Keratinocyte (primary cell): ENCODE results near the gene ABCC3.

ENCODE experiments used
- CTCF ChIP-seq, 3 experiments: IDR thresholded peaks in 1 of 3; conservative IDR thresholded peaks in 1 of 3; optimal IDR thresholded peaks in 1 of 3; 2 replicates in 2 of 3; 3 replicates in 1 of 3; pipeline versions ENCODE3 to v1.5.1; 2011; ENCODE audit warnings: low read length in 3 of 3, mild to moderate bottlenecking in 3 of 3, moderate library complexity in 2 of 3, control low read depth in 1 of 3, inconsistent platforms in 1 of 3; ENCODE audit not compliant: insufficient read depth in 2 of 3; ENCODE audit errors: extremely low read depth in 1 of 3
- EZH2 ChIP-seq: IDR thresholded peaks from one replicate; pipeline ENCODE4 v1.6.1; 2012; ENCODE audit warnings: inconsistent platforms, mild to moderate bottlenecking, low read length, moderate library complexity

GRCh38 chr17:50613007-50613992, 21.4 kb upstream of the ABCC3 start:
- no peak for TF ChIP-seq EZH2
- no peak for TF ChIP-seq CTCF (optimal IDR thresholded peaks at IDR 0.05 in 1 of 3, IDR thresholded peaks at IDR 0.05 in 1 of 3, conservative IDR thresholded peaks at IDR 0.05 in 1 of 3; ENCODE audit: extremely low read depth in 1 of 3, insufficient read depth in 2 of 3, low read length in 3 of 3)
